ENCODE data around the gene APOL4. TPM values are rescaled to one million over a fixed set of nuclear protein-coding genes. Genes with fewer than 3 reads are reported as not detected.

APOL4 gene
- total RNA-seq, 1 experiment from 2014 or later: 0.31 TPM

- Mint-ChIP-seq H3K4me3 (no peak overlapping the region), H3K27me3 (ENCODE audit: low read depth) (no peaks in the 10 kb centered on the region; the same call in none of the 2 replicates), H3K27ac (no peak overlapping the region), H3K9me3 (peaks cover 4% of the 10 kb centered on the region), H3K4me1 (peaks cover 36% of the 10 kb centered on the region), H3K36me3 (peaks cover 3% of the 10 kb centered on the region)
- POLR2A ChIA-PET: no interaction called here
- CTCF ChIA-PET: interaction anchor here (1.1 to 3.0 kb wide), 5 partner anchors 16 to 290 kb away, joined by 4 to 16 read pairs (median 7); partner anchors contain the start of gene APOL2
- ATAC-seq (peak; percentile 5; the same call in 1 of the 2 replicates), DNase-seq (ENCODE audit: low spot score) (no peak)
- TF ChIP-seq MYBL2 (CRISPR knock-in tag; IDR thresholded peaks at IDR 0.05): no peak
- TF ChIP-seq IRF2 (CRISPR knock-in tag; IDR thresholded peaks at IDR 0.05; ENCODE audit: borderline replicate concordance, low read depth): no peak
- no peak for TF ChIP-seq RORB (CRISPR knock-in tag; IDR thresholded peaks at IDR 0.05)
- TF ChIP-seq EMX1 (CRISPR knock-in tag; IDR thresholded peaks at IDR 0.05): no peak
- TF ChIP-seq NR2C2 (CRISPR knock-in tag; IDR thresholded peaks at IDR 0.05): no peak
- TF ChIP-seq ELF4 (CRISPR knock-in tag; IDR thresholded peaks at IDR 0.05; ENCODE audit: low read depth): no peak
- no peak for TF ChIP-seq E2F4 (CRISPR knock-in tag; IDR thresholded peaks at IDR 0.05; ENCODE audit: borderline replicate concordance, low read depth)
- TF ChIP-seq NFATC4 (CRISPR knock-in tag; IDR thresholded peaks at IDR 0.05): no peak
- no peak for TF ChIP-seq MLX (CRISPR knock-in tag; IDR thresholded peaks at IDR 0.05)
- TF ChIP-seq JUN (CRISPR knock-in tag; IDR thresholded peaks at IDR 0.05): no peak
- TF ChIP-seq JAZF1 (CRISPR knock-in tag; IDR thresholded peaks at IDR 0.05): no peak
- no peak for TF ChIP-seq ZMAT4 (CRISPR knock-in tag; IDR thresholded peaks at IDR 0.05)
- no peak for TF ChIP-seq PRDM15 (CRISPR knock-in tag; IDR thresholded peaks at IDR 0.05)
- TF ChIP-seq ARID4B (CRISPR knock-in tag; IDR thresholded peaks at IDR 0.05; ENCODE audit: borderline replicate concordance): no peak
- TF ChIP-seq FOXP4 (CRISPR knock-in tag; IDR thresholded peaks at IDR 0.05): no peak
- TF ChIP-seq RELA (CRISPR knock-in tag; IDR thresholded peaks at IDR 0.05; ENCODE audit: borderline replicate concordance): no peak
- TF ChIP-seq FOXK1 (CRISPR knock-in tag; IDR thresholded peaks at IDR 0.05): no peak
These were observed 5.2 kb downstream of the APOL4 start for GRCh38 chr22:36196254-36197064.

Measured in WTC11 (cell line).